Spleen (tissue), 11 donors: Measurements from ENCODE around the gene EXOSC2. TPM values are rescaled to one million over a fixed set of nuclear protein-coding genes. Genes with fewer than 3 reads are reported as not detected.
A peak's percentile ranks its signal among the peaks of the same experiment; 100 is the strongest.

Experiments
- DNase-seq: peaks from one replicate; pipeline ENCODE4 v3.0.0-alpha.2; 2020
- H3K27ac ChIP-seq, 8 donors: fragments of 200-600 bp; sonication (generic) in 7 of 8; 1 replicate in 4 of 8; 2 replicates in 4 of 8; pipeline versions ENCODE4 v1.5.0 to v1.8.0; 2016 to 2021; ENCODE audit warnings: inconsistent platforms in 4 of 8, mild to moderate bottlenecking in 4 of 8, moderate library complexity in 1 of 8
- H3K27me3 ChIP-seq, 7 donors: fragments of 200-600 bp; sonication (generic) in 6 of 7; replicated peaks in 1 of 7; 1 replicate in 4 of 7; 2 replicates in 3 of 7; pipeline versions ENCODE4 v1.5.0 to v1.8.0; 2016 to 2021; ENCODE audit warnings: inconsistent platforms in 3 of 7, mild to moderate bottlenecking in 1 of 7
- H3K36me3 ChIP-seq, 6 donors: fragments of 200-600 bp; sonication (generic) in 5 of 6; 1 replicate in 4 of 6; 2 replicates in 2 of 6; pipeline versions ENCODE4 v1.5.0 to v1.8.0; 2016 to 2021; ENCODE audit warnings: inconsistent platforms in 2 of 6
- H3K4me1 ChIP-seq, 6 donors: fragments of 200-600 bp; sonication (generic) in 5 of 6; 1 replicate in 3 of 6; 2 replicates in 3 of 6; pipeline versions ENCODE4 v1.5.0 to v1.8.0; 2016 to 2021; ENCODE audit warnings: inconsistent platforms in 3 of 6
- H3K4me3 ChIP-seq, 8 donors: fragments of 200-600 bp; sonication (generic) in 7 of 8; 1 replicate in 4 of 8; 2 replicates in 4 of 8; pipeline versions ENCODE4 v1.5.0 to v1.8.0; 2016 to 2021; ENCODE audit warnings: inconsistent platforms in 4 of 8, mild to moderate bottlenecking in 4 of 8, moderate library complexity in 2 of 8
- H3K9me3 ChIP-seq, 8 donors: fragments of 200-600 bp; sonication (generic) in 7 of 8; 1 replicate in 4 of 8; 2 replicates in 4 of 8; pipeline versions ENCODE4 v1.5.0 to v1.8.0; 2016 to 2021; ENCODE audit warnings: inconsistent platforms in 4 of 8
- CTCF ChIP-seq, 11 experiments: fragments of 200-600 bp in 7 of 11; fragments of 450-650 bp in 4 of 11; sonication (generic) in 4 of 11; IDR thresholded peaks in 8 of 11; conservative IDR thresholded peaks in 3 of 11; 1 replicate in 7 of 11; 2 replicates in 4 of 11; pipeline versions ENCODE4 v1.4.0 to v1.8.0; 2016 to 2021; ENCODE audit warnings: antibody characterized with exemption in 11 of 11, inconsistent platforms in 4 of 11, mild to moderate bottlenecking in 1 of 11
- POLR2A ChIP-seq, 3 donors: fragments of 450-650 bp; IDR thresholded peaks; one replicate each; pipeline ENCODE4 v1.5.1; 2017; ENCODE audit warnings: antibody characterized with exemption in 3 of 3, mild to moderate bottlenecking in 1 of 3
- POLR2AphosphoS5 ChIP-seq, 3 donors: sonication (generic); formaldehyde crosslinking; IDR thresholded peaks; one replicate each; pipeline ENCODE4 v1.5.1; 2017; ENCODE audit warnings: antibody characterized with exemption in 3 of 3
- WGBS, 5 donors: extraction: QIAGEN DNeasy Blood & Tissue Kit in 3 of 5; methylation state at CpG; one replicate each; pipeline versions ENCODE4 v1.1.5 to v1.1.7; 2013 to 2018; 5-methylcytosine and 5-hydroxymethylcytosine counted together
- intact Hi-C: fragments of 100-400 bp; cut with DNase I; formaldehyde crosslinking; loops from one replicate; pipeline ENCODE4 v1.15.0; 2023; ENCODE audit warnings: low total_unique reads
- polyA plus RNA-seq, 3 donors: library from polyadenylated mRNA; stranded (reverse); fragments of 200-250 nt; gene quantifications; one replicate each; pipeline ENCODE4 v1.2.1, GENCODE V29; 2013
- total RNA-seq, 7 donors: library from RNA; depleted of rRNA in 3 of 7; stranded (reverse); fragments of >200 nt in 3 of 7; fragmentation: NEBNext Ultra II Directional in 4 of 7; extraction: Animal tissue kit (Norgen Biotek cat#: 25700) in 4 of 7; gene quantifications; one replicate each; pipeline versions ENCODE4 v1.1.0 to v1.2.1, GENCODE V29; 2016 to 2021
- donor health status: healthy with polysubstance abuse.
- donor health status: DM: no; HTN: no; CAD: no; lungs with moderate emphysema.
- donor health status: DM: no; HTN: no; CAD: no.
- donor health status: Bipolar disorder and iron deficiency.
- donor health status: healthy.
- donor health status: DM: no; HTN: no; CAD: no.
- donor health status: DM: yes; HTN: yes; CAD: no.

EXOSC2 gene
- total and polyA plus RNA-seq, 10 donors: 16.9 to 34.6 (median 24.8) TPM

DNA sequence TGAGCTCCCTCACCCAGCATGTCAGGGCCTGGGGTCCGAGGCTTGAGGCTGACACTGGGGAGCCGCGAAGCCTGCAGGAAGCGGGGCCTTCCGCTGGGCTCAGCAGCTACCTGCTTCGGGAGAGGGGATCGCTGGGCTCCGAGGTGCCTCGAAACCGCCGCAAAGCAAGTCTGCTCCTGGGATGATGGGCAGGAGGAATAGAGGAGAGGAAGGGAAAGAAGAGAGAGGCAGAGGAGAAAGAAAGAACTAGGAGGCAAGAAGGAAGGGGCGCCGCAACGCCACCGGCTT lies 30.7 kb upstream of the EXOSC2 start:
- 3 to 6% (median 4%) methylated on average over 15 of the region's 15 CpGs for WGBS, 5 donors
- Histone ChIP-seq H3K27me3 (peaks cover 36 to 100% (median 99%) of the 10 kb centered on the region in 7 donors), H3K4me1 (peaks cover 41 to 81% (median 72%) of the 10 kb centered on the region in 6 donors), H3K27ac (no peak overlapping the region), H3K36me3 (no peaks in the 10 kb centered on the region), H3K4me3 (peak overlapping the region in 7 of 8 donors; percentile 6 to 52 (median 12)), H3K9me3 (no peaks in the 10 kb centered on the region)
- DNase-seq: no peak
- TF ChIP-seq POLR2A (IDR thresholded peaks at IDR 0.05): no peak
- no peak for TF ChIP-seq POLR2AphosphoS5 (IDR thresholded peaks at IDR 0.05)
- TF ChIP-seq CTCF (IDR thresholded peaks at IDR 0.05 in 8 of 11, conservative IDR thresholded peaks at IDR 0.05 in 3 of 11): no peak
- intact Hi-C loops: no loop called here

GRCh38 chr9:130663258-130663976 lies 30.2 kb upstream of the EXOSC2 start:
- TF ChIP-seq CTCF (IDR thresholded peaks at IDR 0.05 in 8 of 11, conservative IDR thresholded peaks at IDR 0.05 in 3 of 11) (no peak), POLR2AphosphoS5 (IDR thresholded peaks at IDR 0.05) (no peak), POLR2A (IDR thresholded peaks at IDR 0.05) (no peak)
- Histone ChIP-seq H3K27ac (no peak overlapping the region), H3K36me3 (no peaks in the 10 kb centered on the region), H3K4me3 (peak overlapping the region in 7 of 8 donors; percentile 6 to 52 (median 12)), H3K4me1 (peaks cover 41 to 81% (median 72%) of the 10 kb centered on the region in 6 donors), H3K9me3 (no peaks in the 10 kb centered on the region), H3K27me3 (peaks cover 36 to 100% (median 99%) of the 10 kb centered on the region in 7 donors)
- intact Hi-C loops: no loop called here
- 0 to 4% (median 3%) methylated on average over 20 to 65 of the region's 65 CpGs for WGBS, 5 donors
- no peak for DNase-seq

DNA sequence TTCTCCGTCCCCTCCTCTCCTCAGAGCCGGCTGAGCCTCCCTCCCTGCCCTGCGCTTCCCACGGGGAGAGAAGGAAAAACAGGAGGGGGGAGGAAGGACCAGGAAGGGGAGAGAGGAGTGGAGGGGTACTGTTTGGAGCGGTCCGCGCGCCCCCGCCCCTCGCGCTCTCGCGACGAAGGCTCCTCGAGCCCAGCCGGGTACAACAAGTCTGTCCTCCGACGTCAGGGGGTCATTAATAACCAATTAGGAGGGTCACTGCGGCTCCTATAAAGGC lies 29.7 kb upstream of the EXOSC2 start:
- intact Hi-C loops: no loop called here
- Histone ChIP-seq H3K4me1 (peaks cover 41 to 81% (median 72%) of the 10 kb centered on the region in 6 donors), H3K27me3 (peaks cover 35 to 100% (median 97%) of the 10 kb centered on the region in 7 donors), H3K4me3 (peak overlapping the region in 4 of 8 donors; percentile 1 to 52 (median 9)), H3K36me3 (no peaks in the 10 kb centered on the region), H3K9me3 (no peaks in the 10 kb centered on the region), H3K27ac (no peak overlapping the region)
- WGBS, 5 donors: 1 to 12% (median 6%) methylated on average over 15 to 19 of the region's 19 CpGs
- TF ChIP-seq POLR2AphosphoS5 (IDR thresholded peaks at IDR 0.05): no peak
- TF ChIP-seq POLR2A (IDR thresholded peaks at IDR 0.05): no peak
- no peak for TF ChIP-seq CTCF (IDR thresholded peaks at IDR 0.05 in 8 of 11, conservative IDR thresholded peaks at IDR 0.05 in 3 of 11)
- no peak for DNase-seq

GRCh38 chr9:130664251-130665028 lies 29.1 kb upstream of the EXOSC2 start, which contains the start of gene PRDM12:
TSS of gene PRDM12 (plus strand) at chr9:130664594. CDS start at chr9:130664654, 60 bp downstream.
- DNase-seq: no peak
- intact Hi-C loops: no loop called here
- 3 to 9% (median 5%) methylated on average over 49 to 76 of the region's 76 CpGs for WGBS, 5 donors
- no peaks in the 10 kb centered on the region for H3K9me3 ChIP-seq
- H3K27me3 ChIP-seq: peaks cover 32 to 99% (median 92%) of the 10 kb centered on the region in 7 donors
- H3K27ac ChIP-seq: no peak within 1 kb of the TSS
- H3K4me3 ChIP-seq: peak within 1 kb of the TSS in 7 of 8 donors; percentile 6 to 52 (median 12)
- peaks cover 41 to 77% (median 71%) of the 10 kb centered on the region in 6 donors for H3K4me1 ChIP-seq
- TF ChIP-seq CTCF (IDR thresholded peaks at IDR 0.05 in 8 of 11, conservative IDR thresholded peaks at IDR 0.05 in 3 of 11) (no peak), POLR2AphosphoS5 (IDR thresholded peaks at IDR 0.05) (no peak)
- H3K36me3 ChIP-seq: no peaks in the 10 kb centered on the region
